GM19463 (cell line): Measurements from ENCODE around the gene HS3ST3A1.

Experiments used
- ATAC-seq: cut with Tn5 transposase; IDR thresholded peaks from one replicate; pipeline ENCODE4 v1.9.1; 2021; ENCODE audit warnings: mild to moderate bottlenecking, moderate library complexity; ENCODE audit not compliant: unreplicated experiment

Gene HS3ST3A1

GRCh38 chr17:13601776-13602551, at the start of gene HS3ST3A1:
TSS of gene HS3ST3A1 (minus strand) at chr17:13601929. CDS start at chr17:13601129, 800 bp downstream.
- ATAC-seq: no peak

- ATAC-seq: no peak
Observed at GRCh38 chr17:13650096-13650675, 48.5 kb upstream of the HS3ST3A1 start.

DNA sequence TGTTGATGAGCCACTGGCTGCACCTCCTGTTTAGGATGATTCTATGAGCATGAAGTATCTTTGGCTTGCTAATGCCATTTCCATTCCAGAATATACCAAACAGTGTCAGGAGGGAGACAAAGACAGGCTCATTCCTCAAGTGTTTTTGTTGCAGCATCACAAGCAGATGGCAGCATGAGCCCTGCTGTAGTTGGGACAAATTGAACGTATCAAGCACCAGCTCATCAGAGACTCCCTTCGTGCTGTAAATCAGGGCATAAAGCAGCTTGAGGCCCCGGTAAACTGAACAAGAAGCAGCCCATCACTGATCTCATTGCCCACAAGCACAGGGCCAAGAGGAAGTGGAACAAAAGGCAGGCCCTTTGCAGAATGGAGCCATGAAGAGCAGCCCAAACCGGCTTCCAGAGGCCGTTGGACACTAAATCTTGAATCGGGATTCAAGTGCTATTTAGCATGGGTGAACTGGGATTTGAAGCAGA, 45.9 kb upstream of the HS3ST3A1 start:
- no peak for ATAC-seq

DNA sequence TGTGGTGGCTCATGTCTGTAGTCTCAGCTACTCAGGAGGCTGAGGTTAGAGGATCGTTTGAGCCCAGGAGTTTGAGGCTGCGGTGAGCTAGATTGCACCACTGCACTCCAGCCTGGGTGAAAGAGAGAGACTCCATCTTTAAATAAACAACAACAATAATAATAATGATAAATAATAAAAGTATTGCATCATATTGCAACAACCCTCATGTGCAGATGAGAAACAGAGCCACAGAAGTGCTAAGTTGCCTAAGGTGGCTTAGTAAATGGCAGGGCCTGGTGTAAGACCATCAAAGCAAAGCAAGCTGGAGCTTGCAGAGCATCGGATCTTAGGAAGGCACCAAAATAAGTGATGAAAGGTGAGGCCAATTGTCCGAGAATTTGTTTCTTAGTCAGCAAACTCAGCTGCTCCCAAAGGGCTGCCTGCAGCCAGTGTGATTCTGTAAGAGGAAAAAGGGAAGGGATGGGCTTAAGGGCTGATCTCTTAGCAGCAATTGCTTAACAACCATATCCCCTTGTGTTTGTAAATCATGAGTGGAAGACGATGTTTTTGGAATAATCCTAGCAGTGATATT, 45.3 kb upstream of the HS3ST3A1 start:
- ATAC-seq: no peak

GRCh38 chr17:13646411-13646810, 44.7 kb upstream of the HS3ST3A1 start:
- no peak for ATAC-seq

DNA sequence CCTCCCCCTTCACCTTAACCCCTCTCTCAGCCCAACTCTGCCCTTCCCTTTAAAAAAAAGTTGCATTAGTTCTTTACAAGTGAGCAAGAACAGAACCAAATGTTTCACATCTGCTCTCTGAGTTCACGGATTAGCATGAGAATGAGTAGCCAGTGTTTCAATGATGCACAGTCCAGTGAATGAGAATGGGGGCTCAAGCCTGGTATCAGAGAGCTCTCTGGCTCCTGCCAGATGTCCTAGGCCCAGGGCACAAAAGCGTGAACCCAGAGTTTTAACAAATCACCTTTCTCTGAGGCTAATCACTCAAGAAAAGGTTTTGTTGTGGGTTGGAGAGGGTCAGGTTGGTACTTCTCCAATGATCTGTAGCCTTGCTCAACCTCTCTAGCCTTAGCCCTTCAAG, 41.5 kb upstream of the HS3ST3A1 start:
- ATAC-seq: no peak

DNA sequence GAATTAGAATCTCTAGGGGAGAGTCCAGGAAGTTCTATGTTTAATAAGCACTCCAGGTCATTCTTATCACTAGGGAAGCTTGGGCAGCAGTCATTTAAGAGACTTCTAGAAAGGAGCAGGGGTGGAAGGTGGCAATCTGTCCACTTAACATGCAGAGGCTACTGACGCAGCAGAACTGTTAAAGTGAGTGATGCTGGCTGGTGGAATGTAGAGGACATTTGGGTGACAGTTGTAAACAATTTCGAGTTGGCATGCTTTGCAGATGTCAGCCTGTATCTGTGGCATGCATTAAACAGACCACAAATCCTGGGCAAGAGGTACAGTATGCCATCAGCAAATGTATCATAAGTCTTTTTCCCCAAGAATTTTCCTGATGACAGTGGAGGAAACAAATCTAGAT, 40.5 kb upstream of the HS3ST3A1 start:
- no peak for ATAC-seq

GRCh38 chr17:13640551-13640950, 38.8 kb upstream of the HS3ST3A1 start:
- ATAC-seq: no peak

DNA sequence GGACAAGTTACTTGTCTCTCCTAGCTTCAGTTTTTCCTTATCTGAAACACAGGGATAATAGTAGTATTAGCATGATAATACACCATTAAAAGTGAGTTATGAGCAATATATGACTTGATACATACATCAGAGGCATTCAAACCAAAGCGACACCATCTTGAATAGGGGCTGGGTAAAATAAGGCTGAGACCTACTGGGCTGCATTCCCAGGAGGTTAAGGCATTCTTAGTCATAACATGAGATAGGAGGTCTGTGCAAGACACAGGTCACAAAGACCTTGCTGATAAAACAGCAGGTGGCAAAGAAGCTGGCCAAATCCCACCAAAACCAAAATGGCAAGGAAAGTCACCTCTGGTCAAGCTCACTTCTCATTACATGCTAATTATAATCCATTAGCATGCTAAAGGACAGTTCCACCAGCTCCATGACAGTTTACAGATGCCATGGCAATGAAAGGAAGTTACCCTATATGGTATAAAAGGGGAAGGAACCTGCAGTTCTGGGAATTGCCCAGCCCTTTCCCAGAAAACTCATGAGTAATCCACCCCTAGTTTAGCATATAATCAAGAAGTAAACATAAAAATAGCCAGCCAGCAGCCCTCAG, 37.2 kb upstream of the HS3ST3A1 start:
- no peak for ATAC-seq

- no peak for ATAC-seq
Observed at GRCh38 chr17:13636951-13637350, 35.2 kb upstream of the HS3ST3A1 start.

DNA sequence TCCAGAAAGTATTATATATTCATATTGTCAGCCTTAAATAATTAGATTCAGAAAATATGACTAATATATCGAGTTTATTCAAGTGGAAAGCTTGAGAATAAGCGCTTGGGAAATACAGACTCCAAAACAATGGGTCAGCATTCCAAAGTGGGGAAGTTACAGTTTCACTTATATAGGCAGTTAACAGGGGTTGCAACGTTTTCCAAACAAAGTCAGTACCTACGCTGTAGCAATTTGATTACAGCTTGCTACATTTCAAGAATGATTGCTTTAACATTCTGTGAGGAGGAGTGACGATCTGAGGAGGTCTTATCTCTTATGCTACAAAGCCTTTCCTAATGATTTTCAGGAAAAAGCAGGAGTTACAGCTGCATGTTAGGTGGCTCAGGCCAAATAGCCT, 34.2 kb upstream of the HS3ST3A1 start:
- ATAC-seq: no peak

- no peak for ATAC-seq
Observed at GRCh38 chr17:13634021-13634420, 32.3 kb upstream of the HS3ST3A1 start.

DNA sequence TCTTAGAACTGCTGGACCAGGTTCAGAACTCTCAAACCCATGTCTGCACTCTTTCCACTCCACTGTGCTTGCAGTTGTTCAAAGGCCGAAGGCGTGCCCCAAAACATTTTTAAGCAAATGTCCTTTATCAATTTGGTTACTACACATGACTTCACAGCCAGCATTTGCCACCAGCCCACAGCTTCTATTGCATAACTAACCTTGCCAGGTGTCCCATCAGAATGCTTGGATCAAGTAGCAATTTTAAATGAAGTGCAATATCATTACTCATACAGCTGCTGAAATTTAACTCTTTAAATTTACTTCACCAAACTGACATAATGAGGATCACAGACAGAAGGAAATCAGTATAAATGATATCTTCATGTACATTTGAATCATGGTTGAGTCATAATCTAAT, 29.8 kb upstream of the HS3ST3A1 start:
- no peak for ATAC-seq

GRCh38 chr17:13626703-13627102, 25.0 kb upstream of the HS3ST3A1 start:
- no peak for ATAC-seq

DNA sequence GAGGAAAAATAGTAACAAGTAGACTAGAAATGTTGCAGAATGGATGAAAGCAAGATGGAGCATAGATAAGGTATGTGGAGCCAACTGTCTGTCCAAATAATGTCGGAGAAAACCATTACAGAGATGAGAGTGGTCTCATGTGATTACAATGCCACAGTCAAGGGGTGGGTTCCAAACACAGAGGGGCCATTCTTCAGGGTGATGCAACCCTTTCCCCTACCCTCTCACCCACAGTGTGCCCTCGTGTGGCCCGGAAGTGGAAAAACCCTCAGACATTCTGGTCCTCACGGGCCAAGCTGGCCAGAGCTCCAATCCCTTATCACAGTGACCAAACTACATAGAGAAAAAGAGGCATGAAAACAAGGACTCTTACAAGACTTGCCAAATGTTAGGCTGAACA, 17.7 kb upstream of the HS3ST3A1 start:
- no peak for ATAC-seq

DNA sequence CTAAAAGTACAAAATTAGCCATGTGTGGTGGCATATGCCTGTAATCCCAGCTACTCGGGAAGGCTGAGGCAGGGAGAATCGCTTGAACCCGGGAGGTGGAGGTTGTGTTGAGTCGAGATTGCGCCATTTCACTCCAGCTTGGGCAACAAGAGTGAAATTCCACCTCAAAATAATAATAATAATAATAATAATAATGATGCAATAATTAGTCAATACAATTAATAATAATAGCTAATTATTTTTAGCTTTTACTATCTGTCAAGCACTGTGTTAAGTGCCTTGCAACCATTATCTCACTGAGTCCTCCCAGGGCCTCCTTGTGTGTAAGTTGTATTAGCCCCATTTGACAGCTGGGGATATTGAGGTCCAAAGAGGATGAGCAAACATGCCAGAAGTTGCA, 14.3 kb upstream of the HS3ST3A1 start:
- no peak for ATAC-seq

GRCh38 chr17:13609941-13610340, 8.2 kb upstream of the HS3ST3A1 start:
- ATAC-seq: no peak

GRCh38 chr17:13601322-13601775, 380 bp downstream of the HS3ST3A1 start:
- no peak for ATAC-seq

GRCh38 chr17:13600475-13601321, 1.0 kb downstream of the HS3ST3A1 start:
- ATAC-seq: no peak

DNA sequence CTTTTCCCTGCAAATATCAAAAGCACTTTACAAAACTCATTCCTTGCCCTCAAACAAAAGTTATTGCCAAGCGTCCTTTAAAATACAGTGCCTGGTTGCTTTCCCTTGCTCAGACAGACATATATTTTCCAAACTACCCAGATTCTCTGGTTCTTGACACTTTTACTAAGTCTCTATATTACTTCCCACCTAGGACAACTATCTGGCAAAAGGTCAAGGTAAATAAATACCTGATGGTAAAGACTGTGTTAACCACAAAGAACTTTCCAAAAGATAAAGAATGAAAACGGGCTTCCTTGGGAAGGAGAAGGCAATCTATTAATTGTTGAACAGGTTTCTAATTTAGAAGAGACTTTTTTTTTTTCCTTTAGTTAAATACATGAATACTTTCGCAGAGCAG, 1.9 kb downstream of the HS3ST3A1 start:
- ATAC-seq: no peak

GRCh38 chr17:13599168-13599577, 2.6 kb downstream of the HS3ST3A1 start:
- no peak for ATAC-seq
